T follicular helper cell (primary cell): Measurements from ENCODE around the gene PTPRG.
"Not testable (repeated sequence)": the region's sequence is repeated elsewhere in the genome, so short reads cannot be mapped to it uniquely, and the experiment has no call there.

ENCODE experiments used
- DNase-seq: peaks from one replicate; pipeline ENCODE4 v3.0.0-alpha.2; 2020; ENCODE audit warnings: low read depth

The PTPRG gene

GRCh38 chr3:61687206-61687605 lies 125.8 kb downstream of the PTPRG start:
- no peak for DNase-seq

DNA sequence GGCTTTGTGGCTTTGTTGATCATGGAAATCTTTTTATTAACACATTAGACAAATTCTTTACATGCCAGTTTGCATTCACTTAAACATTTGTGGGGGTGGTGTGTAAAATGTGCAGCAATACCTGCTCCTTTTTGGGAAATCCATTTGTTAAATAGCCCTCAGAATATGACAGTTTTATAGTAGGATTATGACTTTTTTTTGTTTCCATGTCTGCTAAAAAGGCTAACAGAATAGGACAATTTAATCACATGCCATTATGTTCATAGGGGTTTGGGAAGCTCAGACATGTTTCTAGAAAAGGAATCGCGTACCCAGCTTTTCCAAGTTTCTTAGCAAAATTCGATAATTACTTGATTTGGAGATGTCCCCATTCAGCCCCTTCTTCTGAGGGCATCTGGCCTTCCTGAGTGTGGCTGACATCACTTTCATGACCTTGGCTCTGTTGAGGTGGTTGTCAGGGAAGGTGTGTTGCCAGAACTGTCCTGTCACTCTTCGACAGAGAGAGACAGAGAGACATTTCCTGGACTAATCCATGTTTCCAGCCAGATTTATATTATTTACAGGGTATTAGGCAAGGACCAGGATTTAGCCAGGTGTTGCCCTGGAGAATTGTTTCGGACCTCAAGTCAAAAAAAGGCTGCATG lies 126.4 kb downstream of the PTPRG start:
- no peak for DNase-seq

DNA sequence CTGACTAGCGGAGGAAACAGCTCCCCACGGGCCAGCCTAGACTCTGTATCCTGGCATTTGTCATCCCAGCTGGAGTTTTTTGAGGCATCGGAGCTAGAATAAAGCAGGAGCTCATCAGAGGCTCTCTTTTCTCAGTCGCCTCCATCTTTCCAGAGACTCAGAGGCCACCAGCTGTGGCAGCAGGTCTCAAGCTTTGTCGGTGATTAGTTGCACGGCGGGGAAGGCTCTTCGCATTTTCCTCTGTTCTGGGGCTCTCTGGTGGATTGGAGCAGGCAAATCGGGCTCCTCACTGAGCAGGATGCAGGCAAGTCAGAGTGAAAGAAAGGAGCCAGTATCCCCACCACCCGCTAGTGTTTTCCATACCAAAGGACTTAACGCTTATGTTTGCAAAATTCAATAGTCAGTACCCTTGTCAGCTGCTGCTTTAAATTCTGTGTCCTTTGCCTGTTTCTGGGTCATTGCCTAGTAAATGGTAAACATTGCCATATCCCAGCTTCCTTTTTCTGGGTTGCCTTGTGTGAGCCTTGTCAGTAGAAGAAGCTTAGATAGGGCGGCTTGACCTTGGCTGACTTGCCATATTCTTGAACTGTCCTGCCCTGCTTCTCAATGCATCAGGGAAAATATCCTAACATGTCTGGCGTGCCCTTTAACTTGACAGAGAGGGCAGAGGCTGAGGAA lies 127.1 kb downstream of the PTPRG start:
- no peak for DNase-seq

DNA sequence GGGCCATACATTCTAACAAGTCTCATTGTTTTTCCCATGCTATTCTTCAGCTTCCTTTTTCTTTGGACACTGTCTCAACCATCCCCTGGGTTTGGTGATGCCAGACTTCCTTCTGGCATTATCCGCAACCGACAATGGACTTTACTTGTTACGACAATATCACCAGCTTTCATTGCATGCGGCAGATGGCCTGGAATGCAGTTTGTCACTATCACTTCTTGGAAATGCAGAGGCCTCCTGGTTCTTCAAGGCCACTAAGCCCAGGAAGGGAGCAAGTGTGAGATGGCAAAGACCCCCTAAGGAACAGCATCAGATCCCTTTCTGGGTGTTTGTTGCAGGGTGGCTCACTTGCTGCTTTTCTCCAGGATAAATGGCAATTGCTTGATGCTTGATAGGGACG lies 128.6 kb downstream of the PTPRG start:
- DNase-seq, result no peak

DNA sequence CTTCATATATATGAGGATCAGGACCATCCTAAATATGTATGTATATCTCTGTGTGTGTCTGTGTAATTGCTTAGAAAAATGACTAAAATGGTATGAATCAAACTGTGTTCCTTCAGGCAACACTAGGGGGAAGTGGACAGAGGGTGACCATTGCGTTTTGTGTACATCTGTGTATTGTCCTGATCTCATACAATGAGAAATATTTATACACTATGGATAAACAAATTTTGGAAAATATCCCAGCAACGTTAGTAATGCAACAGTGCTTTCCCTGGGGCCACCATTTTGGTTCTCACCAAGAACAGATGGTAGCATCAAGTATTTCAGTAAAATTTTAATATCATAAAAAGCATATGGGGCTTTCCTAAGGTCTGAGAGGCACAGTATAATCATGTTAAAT lies 130.1 kb downstream of the PTPRG start:
- no peak for DNase-seq

DNA sequence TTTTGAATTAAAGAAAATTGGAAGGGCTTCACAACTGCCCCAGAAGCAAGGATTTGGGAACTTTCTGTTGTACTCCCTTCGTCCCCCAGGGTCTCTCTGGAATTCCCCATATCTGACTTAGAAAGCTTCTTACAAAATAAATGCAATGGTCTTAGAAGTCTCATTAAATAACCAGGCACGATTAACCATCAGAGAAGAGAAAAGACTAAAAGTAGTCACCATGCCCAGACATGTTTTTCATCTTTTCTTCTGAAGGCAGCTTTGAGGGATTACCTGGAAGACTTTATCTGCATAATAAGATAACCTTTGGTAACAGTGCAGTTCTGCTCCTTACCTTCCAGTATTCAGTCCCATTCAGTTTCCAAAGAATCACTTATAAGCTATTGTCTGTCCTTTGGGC lies 135.9 kb downstream of the PTPRG start:
- DNase-seq, result no peak

- DNase-seq, result not testable (repeated sequence)
Observed at GRCh38 chr3:61698278-61699072, 137.1 kb downstream of the PTPRG start.

DNA sequence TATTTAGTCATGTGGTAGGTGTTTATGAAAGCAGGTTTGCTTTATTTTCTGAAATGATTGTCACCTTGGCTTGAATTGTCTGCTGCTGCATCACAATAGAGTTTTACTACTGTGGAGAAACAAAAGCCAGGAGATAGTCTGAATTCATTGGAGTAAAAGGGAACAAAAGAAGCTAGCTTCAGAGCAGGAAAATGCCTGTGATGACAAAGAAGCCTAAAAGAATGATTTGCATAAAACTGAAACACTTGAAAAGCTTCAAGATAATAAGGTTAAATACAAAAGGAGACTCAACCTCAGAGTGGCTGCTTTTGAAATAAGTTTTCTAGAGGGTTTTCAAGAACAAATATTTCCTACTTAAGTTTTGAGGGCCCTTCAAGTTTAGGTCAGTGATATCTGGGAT lies 138.3 kb downstream of the PTPRG start:
- DNase-seq, result no peak

DNA sequence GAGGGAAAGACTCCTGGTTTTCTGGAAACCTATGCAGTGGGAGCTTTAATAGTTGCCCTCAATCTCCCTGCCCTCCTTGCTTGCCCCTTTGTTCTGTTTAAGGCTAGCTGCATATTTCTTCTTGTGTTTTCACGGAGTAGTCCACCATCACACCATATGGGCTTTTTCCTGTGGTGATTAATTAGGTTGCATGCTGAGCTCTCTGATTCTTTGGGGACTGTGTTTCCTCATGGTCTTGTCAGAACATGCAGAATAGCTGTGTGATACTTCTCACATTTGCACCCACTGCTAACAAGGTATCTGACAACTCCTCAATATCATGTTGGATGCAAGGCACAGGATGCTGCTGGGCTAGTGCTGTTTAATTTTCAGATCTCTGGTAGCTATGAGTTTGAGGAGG lies 139.6 kb downstream of the PTPRG start:
- DNase-seq, result no peak

DNA sequence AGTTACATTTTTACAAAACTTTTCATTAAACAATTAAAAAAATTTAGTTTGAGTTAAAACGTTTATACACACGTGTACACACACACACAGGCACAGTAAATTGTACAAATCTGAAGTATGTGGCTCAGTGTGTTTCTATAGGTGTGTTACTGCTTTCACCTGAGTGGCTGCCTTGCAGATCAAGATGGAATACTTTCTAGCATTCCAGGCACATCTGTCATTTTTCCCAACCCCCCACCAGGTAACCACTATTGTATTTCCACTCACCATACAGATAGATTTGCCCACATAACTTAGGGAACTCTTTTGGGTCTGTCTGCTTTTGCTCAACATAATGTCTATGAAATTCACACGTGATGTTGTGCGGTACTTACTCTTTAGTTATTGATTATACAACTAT lies 141.1 kb downstream of the PTPRG start:
- DNase-seq, result no peak

- no peak for DNase-seq
Observed at GRCh38 chr3:61704807-61705206, 143.4 kb downstream of the PTPRG start.

DNA sequence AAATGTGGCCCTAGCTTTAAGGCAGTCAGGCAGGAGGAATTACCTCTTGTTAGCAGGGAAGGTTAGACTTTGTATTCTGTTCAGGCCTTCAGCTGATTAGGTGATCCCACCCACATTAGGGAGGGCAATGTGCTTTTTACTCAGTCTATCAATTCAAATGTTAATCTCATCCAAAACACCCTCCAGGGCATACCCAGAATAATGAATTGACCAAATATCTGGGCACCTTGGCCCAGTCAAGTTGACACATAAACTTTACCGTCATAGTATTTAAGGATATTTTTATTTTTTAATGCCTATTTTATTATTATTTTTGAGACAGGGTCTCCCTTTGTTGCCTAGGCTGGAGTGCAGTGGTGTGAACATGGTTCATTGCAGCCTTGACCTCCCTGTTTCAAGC lies 146.1 kb downstream of the PTPRG start:
- DNase-seq, result no peak

GRCh38 chr3:61710920-61711319 lies 149.5 kb downstream of the PTPRG start:
- not testable (repeated sequence) for DNase-seq

DNA sequence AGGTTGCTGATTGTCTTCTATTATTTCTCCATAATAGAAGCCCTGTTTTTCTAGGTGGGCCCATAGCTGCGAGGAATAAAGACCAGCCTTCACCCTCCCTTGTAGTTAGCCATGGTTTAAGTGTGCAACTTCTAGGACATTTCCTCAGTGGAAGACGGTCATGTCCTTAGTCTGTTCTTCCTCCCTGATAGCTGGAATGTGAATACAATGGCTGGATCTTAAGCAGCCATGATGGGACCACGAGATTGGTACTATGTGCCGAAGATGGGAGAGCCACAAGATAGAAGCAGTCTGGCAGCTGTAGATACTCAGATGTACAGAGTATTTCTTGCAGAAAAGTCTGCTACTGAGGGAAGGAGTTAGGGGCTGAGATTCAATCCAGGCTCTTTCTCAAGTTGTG lies 152.9 kb downstream of the PTPRG start:
- no peak for DNase-seq

GRCh38 chr3:61715886-61716527 lies 154.6 kb downstream of the PTPRG start:
- DNase-seq, result no peak

DNA sequence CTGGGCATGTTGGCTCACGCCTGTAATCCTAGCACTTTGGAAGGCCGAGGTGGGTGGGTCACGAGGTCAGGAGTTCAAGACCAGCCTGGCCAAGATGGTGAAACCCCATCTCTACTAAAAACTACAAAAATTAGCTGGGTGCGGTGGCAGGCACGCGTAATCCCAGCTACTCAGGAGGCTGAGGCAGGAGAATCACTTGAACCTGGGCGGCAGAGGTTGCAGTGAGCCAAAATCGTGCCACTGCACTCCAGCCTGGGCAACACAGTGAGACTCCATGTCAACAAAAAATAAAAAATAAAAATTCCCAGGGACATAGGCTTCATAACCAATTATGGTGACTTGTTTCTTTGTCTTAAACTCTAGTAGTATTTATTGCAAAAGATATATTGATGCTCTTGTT lies 155.3 kb downstream of the PTPRG start:
- not testable (repeated sequence) for DNase-seq

- DNase-seq, result no peak
Observed at GRCh38 chr3:61718565-61718964, 157.2 kb downstream of the PTPRG start.

- no peak for DNase-seq
Observed at GRCh38 chr3:61719278-61719977, 158.1 kb downstream of the PTPRG start.

DNA sequence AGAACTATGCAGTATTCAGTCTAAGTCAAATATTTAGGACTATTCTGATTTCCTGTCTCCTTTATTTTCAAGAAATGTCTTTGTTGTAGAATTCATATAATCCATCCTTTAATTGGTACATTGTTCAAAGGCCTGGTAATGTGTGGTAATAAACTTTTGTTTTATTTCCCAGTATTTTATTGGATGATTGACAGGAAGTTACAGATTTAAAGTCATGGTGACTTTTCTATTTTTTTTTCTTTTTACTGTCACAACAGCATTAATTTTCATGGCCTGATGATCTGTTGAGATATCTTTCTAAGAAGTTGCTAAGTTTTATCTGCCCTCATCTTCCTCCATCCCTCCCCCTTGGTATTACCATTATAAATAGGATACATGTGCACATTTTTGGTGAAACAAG lies 161.7 kb downstream of the PTPRG start:
- DNase-seq, result no peak

DNA sequence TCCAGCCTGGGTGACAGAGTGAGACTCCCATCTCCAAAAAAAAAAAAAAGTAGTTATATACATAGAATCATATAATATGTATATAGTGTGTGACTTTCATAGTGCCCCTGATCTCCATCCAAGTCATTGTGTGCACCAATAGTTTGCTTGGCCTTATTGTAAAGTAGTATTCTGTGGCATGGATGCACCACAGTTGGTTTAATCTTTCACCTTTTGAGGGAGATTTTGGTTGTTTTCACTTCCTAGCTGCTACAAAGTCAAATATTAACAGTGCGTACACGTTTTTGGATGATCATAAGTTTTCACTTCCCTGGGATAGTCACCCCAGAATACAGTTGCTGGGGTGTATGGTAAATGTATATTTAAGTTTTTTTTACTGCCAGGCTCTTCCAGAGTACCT lies 162.8 kb downstream of the PTPRG start:
- DNase-seq, result no peak

GRCh38 chr3:61724801-61725200 lies 163.4 kb downstream of the PTPRG start:
- no peak for DNase-seq

DNA sequence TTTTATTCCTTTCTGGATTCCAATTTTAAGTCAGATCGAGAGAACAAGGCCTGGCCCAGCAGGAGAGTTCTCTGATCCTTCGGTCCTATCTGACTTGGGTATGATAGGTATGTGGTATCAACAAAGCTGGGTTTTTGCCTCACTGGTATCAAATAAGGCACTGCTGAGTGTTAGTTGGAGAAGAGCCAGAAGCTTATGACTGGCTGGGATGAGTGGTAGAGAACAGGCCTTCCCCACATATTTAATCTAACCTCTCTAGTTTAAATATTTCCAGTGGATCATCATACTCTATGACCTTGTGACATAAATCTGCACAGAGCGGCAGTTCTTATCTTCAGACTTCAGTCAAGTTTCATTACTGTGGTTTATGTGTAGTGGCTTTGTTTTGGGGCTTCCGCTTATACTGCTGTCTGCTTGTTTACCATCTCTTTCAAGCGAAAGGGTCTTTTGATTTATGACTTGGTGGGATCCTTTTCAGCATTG lies 164.5 kb downstream of the PTPRG start:
- DNase-seq, result no peak
